Neural cell (in vitro differentiated cells): ENCODE data around the gene LINC01488. TPM values are rescaled to one million over a fixed set of nuclear protein-coding genes. Genes with fewer than 3 reads are reported as not detected.

Source experiments
- H2AFZ ChIP-seq: fragments of 200-600, 300-800 bp; sonication (generic), shearing (Covaris generic); 2 replicates; pipeline ENCODE4 v1.6.0; 2014; ENCODE audit warnings: low read depth, mild to moderate bottlenecking, antibody characterized with exemption, low read length, moderate library complexity
- H3F3A ChIP-seq: fragments of 200-600 bp; shearing (Covaris generic); 2 replicates; pipeline ENCODE4 v1.6.1; 2016; ENCODE audit warnings: mild to moderate bottlenecking, moderate library complexity, mixed read lengths, antibody characterized with exemption, low read length; ENCODE audit not compliant: insufficient read depth, poor library complexity, severe bottlenecking
- H3K27ac ChIP-seq: fragments of 200-600, 300-800 bp; sonication (generic), shearing (Covaris generic); 2 replicates; pipeline ENCODE4 v1.5.1; 2014; ENCODE audit warnings: mild to moderate bottlenecking, low read length, moderate library complexity
- H3K27me3 ChIP-seq: fragments of 300-800, 200-600 bp; sonication (generic), shearing (Covaris generic); 2 replicates; pipeline ENCODE4 v1.6.0; 2014; ENCODE audit warnings: mild to moderate bottlenecking, low read depth, low read length, moderate library complexity; ENCODE audit not compliant: insufficient read depth
- H3K36me3 ChIP-seq: fragments of 300-800, 200-600 bp; sonication (generic), shearing (Covaris generic); 2 replicates; pipeline ENCODE4 v1.5.1; 2014; ENCODE audit warnings: mild to moderate bottlenecking, antibody characterized with exemption, low read length, moderate library complexity; ENCODE audit not compliant: insufficient read depth
- H3K4me2 ChIP-seq: fragments of 300-800, 200-600 bp; sonication (generic), shearing (Covaris generic); 2 replicates; pipeline ENCODE4 v1.6.0; 2014; ENCODE audit warnings: mild to moderate bottlenecking, low read length
- H3K4me3 ChIP-seq: fragments of 300-800, 200-600 bp; sonication (generic), shearing (Covaris generic); 2 replicates; pipeline ENCODE4 v1.5.1; 2014; ENCODE audit warnings: mild to moderate bottlenecking, low read length, moderate library complexity
- H3K79me2 ChIP-seq: fragments of 200-600 bp; shearing (Covaris generic); replicated peaks from 2 replicates; pipeline ENCODE4 v1.6.0; 2014; ENCODE audit warnings: mild to moderate bottlenecking, low read length, moderate library complexity; ENCODE audit not compliant: insufficient read depth
- H3K9ac ChIP-seq: fragments of 300-800, 200-600 bp; sonication (generic), shearing (Covaris generic); 2 replicates; pipeline ENCODE4 v1.6.1; 2016; ENCODE audit warnings: mild to moderate bottlenecking, low read length, mixed read lengths
- H3K9me2 ChIP-seq: fragments of 200-600 bp; shearing (Covaris generic); 2 replicates; pipeline ENCODE4 v1.6.1; 2016; ENCODE audit warnings: mild to moderate bottlenecking, low read length, mixed read lengths; ENCODE audit not compliant: insufficient read depth
- H3K9me3 ChIP-seq: fragments of 200-600, 300-800 bp; sonication (generic), shearing (Covaris generic); 2 replicates; pipeline ENCODE4 v1.6.1; 2016; ENCODE audit warnings: mild to moderate bottlenecking, mixed run types, low read length, moderate library complexity, mixed read lengths
- H4K20me1 ChIP-seq: fragments of 200-600 bp; shearing (Covaris generic); 2 replicates; pipeline ENCODE4 v1.6.1; 2016; ENCODE audit warnings: mild to moderate bottlenecking, mixed run types; ENCODE audit not compliant: insufficient read depth
- EP300 ChIP-seq: fragments of 450-650 bp; conservative IDR thresholded peaks from 2 replicates; pipeline ENCODE4 v1.6.1; 2014; ENCODE audit warnings: antibody characterized with exemption, mild to moderate bottlenecking, moderate library complexity; ENCODE audit not compliant: poor library complexity, severe bottlenecking
- EZH2 ChIP-seq: fragments of 200-600, 300-800 bp; shearing (Covaris generic), sonication (generic); IDR thresholded peaks from 2 replicates; pipeline ENCODE4 v1.6.1; 2014; ENCODE audit warnings: antibody characterized with exemption, low read length, borderline replicate concordance, mild to moderate bottlenecking; ENCODE audit not compliant: insufficient read depth, poor library complexity, severe bottlenecking
- MXI1 ChIP-seq: fragments of 450-650 bp; conservative IDR thresholded peaks from 2 replicates; pipeline ENCODE4 v1.6.1; 2014; ENCODE audit warnings: antibody characterized with exemption, mild to moderate bottlenecking; ENCODE audit not compliant: poor library complexity, severe bottlenecking
- POLR2AphosphoS5 ChIP-seq: IDR thresholded peaks from 2 replicates; pipeline ENCODE4 v1.6.1; 2012
- RAD21 ChIP-seq: fragments of 450-650 bp; conservative IDR thresholded peaks from 2 replicates; pipeline ENCODE4 v1.6.1; 2014; ENCODE audit warnings: antibody characterized with exemption, mild to moderate bottlenecking, moderate library complexity
- SMC3 ChIP-seq: fragments of 450-650 bp; conservative IDR thresholded peaks from 2 replicates; pipeline ENCODE4 v1.6.1; 2014; ENCODE audit warnings: antibody characterized with exemption, mild to moderate bottlenecking, moderate library complexity; ENCODE audit not compliant: poor library complexity
- TAF1 ChIP-seq: IDR thresholded peaks from 2 replicates; pipeline ENCODE4 v1.6.1; 2012; ENCODE audit warnings: low read depth
- polyA plus RNA-seq: library from polyadenylated mRNA; depleted of rRNA; stranded (reverse); fragments of >200 nt; gene quantifications from 2 replicates; pipeline ENCODE4 v1.2.3, GENCODE V29; 2014
- TF ChIP-seq, protein P1 (sequence below): IDR thresholded peaks from 2 replicates; pipeline ENCODE4 v1.6.1; 2012; ENCODE audit warnings: borderline replicate concordance
- TF ChIP-seq, protein P2 (sequence below): fragments of 450-650 bp; IDR thresholded peaks from 2 replicates; pipeline ENCODE4 v1.5.1; 2014; ENCODE audit warnings: antibody characterized with exemption, mild to moderate bottlenecking, moderate library complexity; ENCODE audit not compliant: poor library complexity, severe bottlenecking

LINC01488 gene
- polyA plus RNA-seq, 1 donor from 2014 or later = not detected

DNA sequence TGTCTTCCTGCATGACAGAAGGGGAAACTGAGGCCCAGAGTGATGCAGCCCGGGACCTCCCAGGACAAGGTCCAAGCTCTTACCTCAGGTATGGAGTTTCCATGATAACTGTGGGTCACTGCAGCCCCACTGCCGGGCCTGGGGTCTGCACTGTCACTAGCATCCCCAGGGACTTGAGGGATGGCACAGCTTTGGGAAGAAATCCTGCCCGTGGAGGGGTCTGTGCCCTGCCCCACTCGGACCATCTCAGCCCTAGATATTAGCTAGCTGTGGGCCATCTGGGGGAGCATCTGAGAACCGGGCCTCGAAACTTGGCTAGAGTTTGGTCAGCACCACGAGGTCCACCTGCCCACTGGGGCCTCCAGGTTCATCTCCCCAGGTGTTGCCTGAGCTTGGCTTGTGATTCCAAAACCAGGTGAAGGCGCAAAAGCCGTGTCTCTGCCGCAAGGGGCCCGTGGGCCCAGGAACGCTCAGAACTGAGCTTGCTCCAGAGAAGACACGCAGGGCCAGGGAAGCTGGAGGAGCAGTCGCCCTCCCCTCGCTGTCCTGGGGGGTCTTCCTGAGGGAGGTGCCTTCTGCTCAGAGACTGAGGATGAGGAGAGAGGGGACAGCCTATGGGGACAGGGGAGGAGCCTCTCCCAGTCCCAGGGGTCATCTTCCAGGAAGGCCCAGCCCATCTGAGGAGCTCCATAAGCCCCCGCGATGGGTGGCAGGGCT lies 4.8 kb downstream of the LINC01488 start:
- H3K4me2 ChIP-seq = no peak overlapping the region
- no peaks in the 10 kb centered on the region for H3K79me2 ChIP-seq
- H3F3A ChIP-seq = no peaks in the 10 kb centered on the region
- TF ChIP-seq EP300 = no peak
- no peak for TF ChIP-seq MXI1
- TF ChIP-seq POLR2AphosphoS5 = no peak
- TF ChIP-seq EZH2 = no peak
- TF ChIP-seq SMC3 = no peak
- no peak for TF ChIP-seq TAF1
- TF ChIP-seq, protein P1, sequence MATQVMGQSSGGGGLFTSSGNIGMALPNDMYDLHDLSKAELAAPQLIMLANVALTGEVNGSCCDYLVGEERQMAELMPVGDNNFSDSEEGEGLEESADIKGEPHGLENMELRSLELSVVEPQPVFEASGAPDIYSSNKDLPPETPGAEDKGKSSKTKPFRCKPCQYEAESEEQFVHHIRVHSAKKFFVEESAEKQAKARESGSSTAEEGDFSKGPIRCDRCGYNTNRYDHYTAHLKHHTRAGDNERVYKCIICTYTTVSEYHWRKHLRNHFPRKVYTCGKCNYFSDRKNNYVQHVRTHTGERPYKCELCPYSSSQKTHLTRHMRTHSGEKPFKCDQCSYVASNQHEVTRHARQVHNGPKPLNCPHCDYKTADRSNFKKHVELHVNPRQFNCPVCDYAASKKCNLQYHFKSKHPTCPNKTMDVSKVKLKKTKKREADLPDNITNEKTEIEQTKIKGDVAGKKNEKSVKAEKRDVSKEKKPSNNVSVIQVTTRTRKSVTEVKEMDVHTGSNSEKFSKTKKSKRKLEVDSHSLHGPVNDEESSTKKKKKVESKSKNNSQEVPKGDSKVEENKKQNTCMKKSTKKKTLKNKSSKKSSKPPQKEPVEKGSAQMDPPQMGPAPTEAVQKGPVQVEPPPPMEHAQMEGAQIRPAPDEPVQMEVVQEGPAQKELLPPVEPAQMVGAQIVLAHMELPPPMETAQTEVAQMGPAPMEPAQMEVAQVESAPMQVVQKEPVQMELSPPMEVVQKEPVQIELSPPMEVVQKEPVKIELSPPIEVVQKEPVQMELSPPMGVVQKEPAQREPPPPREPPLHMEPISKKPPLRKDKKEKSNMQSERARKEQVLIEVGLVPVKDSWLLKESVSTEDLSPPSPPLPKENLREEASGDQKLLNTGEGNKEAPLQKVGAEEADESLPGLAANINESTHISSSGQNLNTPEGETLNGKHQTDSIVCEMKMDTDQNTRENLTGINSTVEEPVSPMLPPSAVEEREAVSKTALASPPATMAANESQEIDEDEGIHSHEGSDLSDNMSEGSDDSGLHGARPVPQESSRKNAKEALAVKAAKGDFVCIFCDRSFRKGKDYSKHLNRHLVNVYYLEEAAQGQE = no peak
- no peak overlapping the region for H3K4me3 ChIP-seq
- H2AFZ ChIP-seq = no peak overlapping the region
- H3K27ac ChIP-seq = no peak overlapping the region
- H3K36me3 ChIP-seq = no peaks in the 10 kb centered on the region
- no peaks in the 10 kb centered on the region for H4K20me1 ChIP-seq
- H3K9me2 ChIP-seq = no peaks in the 10 kb centered on the region
- no peaks in the 10 kb centered on the region for H3K27me3 ChIP-seq
- no peak overlapping the region for H3K9ac ChIP-seq
- no peaks in the 10 kb centered on the region for H3K9me3 ChIP-seq

DNA sequence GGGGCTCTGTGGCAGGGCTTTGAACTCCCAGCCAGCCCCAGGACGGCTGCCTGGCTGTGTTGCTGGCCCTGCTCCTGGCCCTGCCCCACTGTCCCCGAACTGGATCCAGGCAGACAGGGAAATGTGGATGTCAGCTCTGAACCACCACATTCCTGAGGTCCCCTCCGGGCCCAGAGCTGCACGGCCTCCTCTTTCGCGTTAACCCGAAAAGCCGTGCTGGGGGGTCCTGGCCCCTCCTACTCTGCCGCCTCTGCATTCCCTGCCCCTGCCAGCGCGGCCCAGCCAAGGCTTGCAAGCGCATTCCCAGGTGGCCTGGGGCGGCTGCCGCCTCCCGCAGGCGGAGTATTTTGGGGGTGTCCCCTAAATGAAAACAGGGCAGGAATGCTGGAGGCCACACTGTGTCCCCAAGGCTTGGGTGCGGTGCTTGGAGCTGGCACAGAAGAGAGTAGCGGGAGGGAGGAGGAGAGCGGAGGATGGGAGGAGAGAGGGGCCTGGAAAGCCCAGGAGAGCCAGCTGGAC lies 5.4 kb downstream of the LINC01488 start:
- Histone ChIP-seq H3K9me3 (no peaks in the 10 kb centered on the region), H3K4me3 (no peak overlapping the region), H3K27me3 (no peaks in the 10 kb centered on the region), H3K4me2 (no peak overlapping the region), H3K36me3 (no peaks in the 10 kb centered on the region), H3K9me2 (no peaks in the 10 kb centered on the region), H3K27ac (no peak overlapping the region), H3F3A (no peaks in the 10 kb centered on the region), H3K79me2 (no peaks in the 10 kb centered on the region), H4K20me1 (no peaks in the 10 kb centered on the region), H2AFZ (no peak overlapping the region), H3K9ac (no peak overlapping the region)
- TF ChIP-seq POLR2AphosphoS5 = no peak
- no peak for TF ChIP-seq RAD21
- TF ChIP-seq MXI1 = no peak
- TF ChIP-seq, protein P2, sequence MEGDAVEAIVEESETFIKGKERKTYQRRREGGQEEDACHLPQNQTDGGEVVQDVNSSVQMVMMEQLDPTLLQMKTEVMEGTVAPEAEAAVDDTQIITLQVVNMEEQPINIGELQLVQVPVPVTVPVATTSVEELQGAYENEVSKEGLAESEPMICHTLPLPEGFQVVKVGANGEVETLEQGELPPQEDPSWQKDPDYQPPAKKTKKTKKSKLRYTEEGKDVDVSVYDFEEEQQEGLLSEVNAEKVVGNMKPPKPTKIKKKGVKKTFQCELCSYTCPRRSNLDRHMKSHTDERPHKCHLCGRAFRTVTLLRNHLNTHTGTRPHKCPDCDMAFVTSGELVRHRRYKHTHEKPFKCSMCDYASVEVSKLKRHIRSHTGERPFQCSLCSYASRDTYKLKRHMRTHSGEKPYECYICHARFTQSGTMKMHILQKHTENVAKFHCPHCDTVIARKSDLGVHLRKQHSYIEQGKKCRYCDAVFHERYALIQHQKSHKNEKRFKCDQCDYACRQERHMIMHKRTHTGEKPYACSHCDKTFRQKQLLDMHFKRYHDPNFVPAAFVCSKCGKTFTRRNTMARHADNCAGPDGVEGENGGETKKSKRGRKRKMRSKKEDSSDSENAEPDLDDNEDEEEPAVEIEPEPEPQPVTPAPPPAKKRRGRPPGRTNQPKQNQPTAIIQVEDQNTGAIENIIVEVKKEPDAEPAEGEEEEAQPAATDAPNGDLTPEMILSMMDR = no peak
- TF ChIP-seq, protein P1 = no peak
- no peak for TF ChIP-seq EZH2
- TF ChIP-seq EP300 = no peak
